ENCODE data around the gene STAT3. TPM values are rescaled to one million over a fixed set of nuclear protein-coding genes. Genes with fewer than 3 reads are reported as not detected.

STAT3 gene
- total RNA-seq, 2 experiments from 2014 or later = 14.8 to 28.7 TPM

DNA sequence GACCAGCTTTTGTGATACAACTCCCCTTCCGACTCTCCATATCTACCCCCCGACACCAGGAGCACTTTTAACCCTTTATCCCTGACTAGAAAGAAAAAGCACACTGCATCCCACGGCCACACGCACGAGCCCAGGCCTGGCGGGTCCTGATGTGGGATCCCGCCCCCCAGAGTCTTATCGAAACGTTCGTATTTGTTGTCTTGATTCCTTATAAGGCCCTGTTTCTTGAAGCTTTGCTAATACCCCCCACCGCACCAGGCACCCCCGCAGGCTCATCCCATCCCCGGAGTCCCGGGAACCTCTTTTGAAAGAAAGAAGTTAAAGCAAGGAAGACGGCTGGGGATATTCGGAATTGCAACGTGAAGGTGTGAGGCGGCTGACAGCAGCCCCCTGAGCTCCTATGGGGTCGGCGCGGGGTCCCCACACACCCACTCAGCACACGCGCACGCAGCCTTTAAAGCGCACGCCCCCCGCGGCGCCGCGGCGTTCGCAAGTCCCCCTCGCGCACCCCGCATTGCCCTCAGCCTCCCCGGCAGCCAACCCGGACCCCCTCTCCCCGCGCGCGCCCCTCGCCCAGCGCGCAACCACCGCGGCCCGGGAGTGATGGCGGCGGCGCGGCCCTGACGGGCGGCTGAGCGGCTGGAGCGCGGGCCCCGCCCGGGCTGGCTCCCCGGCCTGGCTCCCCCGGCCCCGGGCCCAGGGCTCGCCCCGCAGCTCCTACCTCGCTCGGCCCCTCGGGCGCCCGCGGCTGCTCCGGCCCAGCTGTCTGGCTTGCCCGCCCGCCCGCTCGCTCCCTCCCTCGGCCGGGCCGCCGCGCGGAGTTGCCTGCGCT lies 112.5 kb downstream of the STAT3 start:
- no peak overlapping the region for H3K27ac ChIP-seq (ENCODE audit: low read depth, low read length, poor library complexity, severe bottlenecking)
- H3K79me2 ChIP-seq (ENCODE audit: insufficient read depth, low read depth, low read length) = peaks cover 36% of the 10 kb centered on the region; the same call in 1 of the 2 replicates
- intact Hi-C loops (cut with micrococcal nuclease; ENCODE audit: unreplicated experiment) = loop anchor here (10.0 kb wide), 1 partner anchor 51 kb away; no protein-coding TSS in a partner anchor
- no TSS peak for BruUV-seq (replicated peaks)
- peak overlapping the region; percentile 73 for H2AFZ ChIP-seq (ENCODE audit: low read length)
- H3K9me2 ChIP-seq (ENCODE audit: insufficient read depth, low read length) = no peaks in the 10 kb centered on the region
- CTCF ChIA-PET (ENCODE audit: unreplicated experiment) = no interaction called here
- H3K9me3 ChIP-seq (ENCODE audit: low read length) = no peaks in the 10 kb centered on the region
- peak; percentile 30 for DNase-seq (ENCODE audit: low spot score)
- H3K4me2 ChIP-seq (ENCODE audit: low read length) = peak overlapping the region; percentile 91
- peak overlapping the region; percentile 91 for H3K4me3 ChIP-seq (ENCODE audit: low read depth, low read length, poor library complexity, severe bottlenecking)
- H3K36me3 ChIP-seq (ENCODE audit: insufficient read depth, low read length) = no peaks in the 10 kb centered on the region
- H4K20me1 ChIP-seq (ENCODE audit: insufficient read depth, low read length) = peaks cover 23% of the 10 kb centered on the region; the same call in 1 of the 2 replicates
- H3K4me1 ChIP-seq (ENCODE audit: insufficient read depth, low read length, poor library complexity, severe bottlenecking) = peaks cover 46% of the 10 kb centered on the region
- POLR2A ChIA-PET = interaction anchor here (0.9 kb wide), 1 partner anchor 27 kb away, joined by 4 read pairs; no protein-coding TSS in a partner anchor
- no peak for TF ChIP-seq EZH2phosphoT487 (IDR thresholded peaks at IDR 0.05; ENCODE audit: borderline replicate concordance, low read depth, low read length)
- TF ChIP-seq, protein P1, sequence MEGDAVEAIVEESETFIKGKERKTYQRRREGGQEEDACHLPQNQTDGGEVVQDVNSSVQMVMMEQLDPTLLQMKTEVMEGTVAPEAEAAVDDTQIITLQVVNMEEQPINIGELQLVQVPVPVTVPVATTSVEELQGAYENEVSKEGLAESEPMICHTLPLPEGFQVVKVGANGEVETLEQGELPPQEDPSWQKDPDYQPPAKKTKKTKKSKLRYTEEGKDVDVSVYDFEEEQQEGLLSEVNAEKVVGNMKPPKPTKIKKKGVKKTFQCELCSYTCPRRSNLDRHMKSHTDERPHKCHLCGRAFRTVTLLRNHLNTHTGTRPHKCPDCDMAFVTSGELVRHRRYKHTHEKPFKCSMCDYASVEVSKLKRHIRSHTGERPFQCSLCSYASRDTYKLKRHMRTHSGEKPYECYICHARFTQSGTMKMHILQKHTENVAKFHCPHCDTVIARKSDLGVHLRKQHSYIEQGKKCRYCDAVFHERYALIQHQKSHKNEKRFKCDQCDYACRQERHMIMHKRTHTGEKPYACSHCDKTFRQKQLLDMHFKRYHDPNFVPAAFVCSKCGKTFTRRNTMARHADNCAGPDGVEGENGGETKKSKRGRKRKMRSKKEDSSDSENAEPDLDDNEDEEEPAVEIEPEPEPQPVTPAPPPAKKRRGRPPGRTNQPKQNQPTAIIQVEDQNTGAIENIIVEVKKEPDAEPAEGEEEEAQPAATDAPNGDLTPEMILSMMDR (conservative IDR thresholded peaks at IDR 0.05; ENCODE audit: low read length) = 0 out of 2 replicates have a peak, but pooled peaks have one; percentile 24

GRCh38 chr17:42274812-42275526 lies 113.3 kb downstream of the STAT3 start:
- peak overlapping the region; percentile 91 for H3K4me2 ChIP-seq (ENCODE audit: low read length)
- intact Hi-C loops (cut with micrococcal nuclease; ENCODE audit: unreplicated experiment) = loop anchor here (10.0 kb wide), 1 partner anchor 50 kb away; no protein-coding TSS in a partner anchor
- H3K4me3 ChIP-seq (ENCODE audit: low read depth, low read length, poor library complexity, severe bottlenecking) = peak overlapping the region; percentile 91
- no TSS peak for BruUV-seq (replicated peaks)
- TF ChIP-seq, protein P1 (conservative IDR thresholded peaks at IDR 0.05; ENCODE audit: low read length) = no peak
- no peak for TF ChIP-seq EZH2phosphoT487 (IDR thresholded peaks at IDR 0.05; ENCODE audit: borderline replicate concordance, low read depth, low read length)
- peaks cover 46% of the 10 kb centered on the region for H3K4me1 ChIP-seq (ENCODE audit: insufficient read depth, low read length, poor library complexity, severe bottlenecking)
- H4K20me1 ChIP-seq (ENCODE audit: insufficient read depth, low read length) = peaks cover 23% of the 10 kb centered on the region; the same call in 1 of the 2 replicates
- no peaks in the 10 kb centered on the region for H3K9me3 ChIP-seq (ENCODE audit: low read length)
- H3K36me3 ChIP-seq (ENCODE audit: insufficient read depth, low read length) = no peaks in the 10 kb centered on the region
- no peak for DNase-seq (ENCODE audit: low spot score)
- peaks cover 41% of the 10 kb centered on the region; the same call in 1 of the 2 replicates for H3K79me2 ChIP-seq (ENCODE audit: insufficient read depth, low read depth, low read length)
- no peaks in the 10 kb centered on the region for H3K9me2 ChIP-seq (ENCODE audit: insufficient read depth, low read length)
- H3K27ac ChIP-seq (ENCODE audit: low read depth, low read length, poor library complexity, severe bottlenecking) = no peak overlapping the region
- ChIA-PET POLR2A (interaction anchor here (0.9 kb wide), 1 partner anchor 27 kb away, joined by 4 read pairs; no protein-coding TSS in a partner anchor), CTCF (ENCODE audit: unreplicated experiment) (interaction anchor here (1.1 kb wide), 1 partner anchor 53 kb away, joined by 3 read pairs; no protein-coding TSS in a partner anchor)
- peak overlapping the region; percentile 73; the same call in 1 of the 2 replicates for H2AFZ ChIP-seq (ENCODE audit: low read length)
